Right lobe of liver (tissue), 6 donors: ENCODE measurements around the gene DSCAM. TPM values are rescaled to one million over a fixed set of nuclear protein-coding genes. Genes with fewer than 3 reads are reported as not detected.

Source experiments
- ATAC-seq, 4 donors: fragments of 200-7000 bp; cut with Tn5 transposase; one replicate each; pipeline ENCODE4 v1.9.1; 2020; ENCODE audit warnings: mild to moderate bottlenecking in 4 of 4, moderate library complexity in 4 of 4
- DNase-seq, 3 donors: peaks; one replicate each; pipeline ENCODE4 v3.0.0-alpha.2; 2020
- H3K27ac ChIP-seq, 3 donors: fragments of 200-600 bp; one replicate each; pipeline ENCODE4 v1.8.0; 2022
- H3K27me3 ChIP-seq, 2 donors: fragments of 200-600 bp; one replicate each; pipeline ENCODE4 v1.8.0; 2022
- H3K36me3 ChIP-seq, 4 donors: fragments of 200-600 bp; sonication (generic) in 1 of 4; one replicate each; pipeline versions ENCODE4 v1.5.1 to v1.8.0; 2017 to 2022; ENCODE audit warnings: control low read depth in 1 of 4
- H3K4me1 ChIP-seq, 4 donors: fragments of 200-600 bp; sonication (generic) in 1 of 4; one replicate each; pipeline versions ENCODE4 v1.5.1 to v1.8.0; 2017 to 2022; ENCODE audit warnings: control low read depth in 1 of 4
- H3K4me3 ChIP-seq, 3 donors: fragments of 200-600 bp; one replicate each; pipeline ENCODE4 v1.8.0; 2022
- H3K9me3 ChIP-seq, 4 donors: fragments of 200-600 bp; sonication (generic) in 1 of 4; one replicate each; pipeline versions ENCODE4 v1.5.1 to v1.8.0; 2017 to 2022; ENCODE audit warnings: control low read depth in 1 of 4
- POLR2A ChIP-seq: fragments of 450-650 bp; IDR thresholded peaks from one replicate; pipeline ENCODE4 v1.6.1; 2017; ENCODE audit warnings: antibody characterized with exemption, mild to moderate bottlenecking
- WGBS: methylation state at CpG from one replicate; pipeline ENCODE4 v1.1.6; 2018; ENCODE audit warnings: low coverage, low lambda C conversion rate; ENCODE audit not compliant: insufficient coverage; ENCODE audit errors: missing lambda C conversion rate; 5-methylcytosine and 5-hydroxymethylcytosine counted together
- intact Hi-C, 2 donors: fragments of 100-400 bp; cut with DNase I; formaldehyde crosslinking; loops; one replicate each; pipeline versions ENCODE4 v1.11.2 to v1.14.1; 2022
- total RNA-seq, 6 experiments: library from RNA; depleted of rRNA in 2 of 6; stranded (reverse); fragments of >200 nt in 2 of 6; fragmentation: NEBNext Ultra II Directional in 3 of 6; extraction: Animal tissue kit (Norgen Biotek cat#: 25700) in 3 of 6; gene quantifications; one replicate each; pipeline versions ENCODE4 v1.1.0 to v1.2.4, GENCODE V29; 2016 to 2023
- TF ChIP-seq, protein P1 (sequence below), 4 donors: fragments of 200-600 bp in 3 of 4; fragments of 450-650 bp in 1 of 4; IDR thresholded peaks; one replicate each; pipeline versions ENCODE4 v1.5.1 to v1.8.0; 2016 to 2022; ENCODE audit warnings: antibody characterized with exemption in 4 of 4, mild to moderate bottlenecking in 2 of 4
- donor health status: DM: no; HTN: yes; CAD: no.
- donor health status: DM: no; HTN: no; CAD: no.
- donor health status: DM: no; HTN: no; CAD: no.
- donor health status: DM: no; HTN: yes; CAD: no.
- donor health status: DM: no; HTN: yes; CAD: no.

The DSCAM gene
- total RNA-seq, 6 experiments from 2014 or later = 0.04 to 0.16 (median 0.06) TPM; not detected in 2

DNA sequence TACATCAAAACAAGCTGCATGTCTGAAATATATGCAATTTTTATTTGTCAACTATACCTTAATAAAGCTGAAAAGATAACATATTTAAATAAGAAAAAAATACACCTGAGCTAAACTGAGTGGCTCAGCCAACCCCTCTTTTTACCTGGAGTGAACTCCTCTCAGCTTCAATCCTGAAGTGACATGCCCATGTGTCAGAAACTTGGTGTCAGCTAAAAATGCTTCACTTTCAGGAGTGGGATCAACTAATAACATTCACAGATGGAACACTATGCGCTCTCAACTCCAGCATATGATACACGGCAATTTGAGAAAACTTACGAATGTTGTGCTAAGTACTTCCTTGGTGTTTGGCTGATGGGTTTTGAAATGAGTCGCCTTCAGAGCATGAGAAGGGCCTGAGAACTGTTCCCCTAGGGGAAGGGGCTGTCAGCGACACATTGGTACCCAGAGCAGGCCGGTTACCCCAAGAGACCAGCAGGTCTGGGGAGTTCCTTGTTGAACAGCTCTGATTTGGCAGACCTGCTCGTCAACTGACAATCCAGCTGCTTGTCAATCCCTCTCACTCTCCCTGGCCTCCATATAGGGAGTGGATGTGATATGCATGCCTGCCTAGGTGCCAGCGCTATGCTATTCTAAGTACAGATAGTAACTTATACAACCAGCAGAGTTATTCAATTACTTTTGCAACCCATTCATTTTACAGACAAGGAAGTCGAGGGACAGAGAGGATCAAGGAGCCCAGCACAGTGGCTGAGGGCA is 712.0 kb downstream of the DSCAM start:
- H3K36me3 ChIP-seq = no peaks in the 10 kb centered on the region
- 55% methylated on average over 6 of the region's 9 CpGs for WGBS
- H3K27me3 ChIP-seq = no peaks in the 10 kb centered on the region
- TF ChIP-seq, protein P1, sequence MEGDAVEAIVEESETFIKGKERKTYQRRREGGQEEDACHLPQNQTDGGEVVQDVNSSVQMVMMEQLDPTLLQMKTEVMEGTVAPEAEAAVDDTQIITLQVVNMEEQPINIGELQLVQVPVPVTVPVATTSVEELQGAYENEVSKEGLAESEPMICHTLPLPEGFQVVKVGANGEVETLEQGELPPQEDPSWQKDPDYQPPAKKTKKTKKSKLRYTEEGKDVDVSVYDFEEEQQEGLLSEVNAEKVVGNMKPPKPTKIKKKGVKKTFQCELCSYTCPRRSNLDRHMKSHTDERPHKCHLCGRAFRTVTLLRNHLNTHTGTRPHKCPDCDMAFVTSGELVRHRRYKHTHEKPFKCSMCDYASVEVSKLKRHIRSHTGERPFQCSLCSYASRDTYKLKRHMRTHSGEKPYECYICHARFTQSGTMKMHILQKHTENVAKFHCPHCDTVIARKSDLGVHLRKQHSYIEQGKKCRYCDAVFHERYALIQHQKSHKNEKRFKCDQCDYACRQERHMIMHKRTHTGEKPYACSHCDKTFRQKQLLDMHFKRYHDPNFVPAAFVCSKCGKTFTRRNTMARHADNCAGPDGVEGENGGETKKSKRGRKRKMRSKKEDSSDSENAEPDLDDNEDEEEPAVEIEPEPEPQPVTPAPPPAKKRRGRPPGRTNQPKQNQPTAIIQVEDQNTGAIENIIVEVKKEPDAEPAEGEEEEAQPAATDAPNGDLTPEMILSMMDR (IDR thresholded peaks at IDR 0.05) = no peak
- no peak for TF ChIP-seq POLR2A
- DNase-seq = no peak
- ATAC-seq = no peak
- no peaks in the 10 kb centered on the region for H3K4me1 ChIP-seq
- intact Hi-C loops = no loop called here
- H3K4me3 ChIP-seq = no peak overlapping the region
- H3K27ac ChIP-seq = no peak overlapping the region
- no peaks in the 10 kb centered on the region for H3K9me3 ChIP-seq

DNA sequence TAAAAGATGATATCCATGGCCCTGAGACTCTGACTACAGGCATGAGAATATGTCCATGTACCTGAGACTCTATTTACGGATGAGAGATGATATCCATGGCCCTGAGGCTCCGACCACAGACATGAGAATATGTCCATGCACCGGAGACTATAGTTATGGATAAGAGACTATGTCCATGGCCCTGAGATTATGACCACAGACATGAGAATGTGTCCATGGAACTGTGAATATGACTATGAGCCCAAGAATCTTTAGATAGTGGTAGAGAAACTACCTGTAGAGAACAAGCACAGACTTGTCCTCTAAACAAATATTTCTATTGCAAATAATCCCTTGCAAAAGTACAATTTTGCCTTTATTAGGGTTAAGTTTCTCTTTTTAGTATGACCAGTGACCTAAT is 716.5 kb downstream of the DSCAM start:
- Histone ChIP-seq H3K4me3 (no peak overlapping the region), H3K27me3 (no peaks in the 10 kb centered on the region), H3K27ac (no peak overlapping the region), H3K9me3 (no peaks in the 10 kb centered on the region), H3K4me1 (no peaks in the 10 kb centered on the region), H3K36me3 (no peaks in the 10 kb centered on the region)
- ATAC-seq (no peak), DNase-seq (no peak)
- intact Hi-C loops = no loop called here
- 66% methylated on average over 3 of the region's 3 CpGs for WGBS
- TF ChIP-seq POLR2A = no peak

DNA sequence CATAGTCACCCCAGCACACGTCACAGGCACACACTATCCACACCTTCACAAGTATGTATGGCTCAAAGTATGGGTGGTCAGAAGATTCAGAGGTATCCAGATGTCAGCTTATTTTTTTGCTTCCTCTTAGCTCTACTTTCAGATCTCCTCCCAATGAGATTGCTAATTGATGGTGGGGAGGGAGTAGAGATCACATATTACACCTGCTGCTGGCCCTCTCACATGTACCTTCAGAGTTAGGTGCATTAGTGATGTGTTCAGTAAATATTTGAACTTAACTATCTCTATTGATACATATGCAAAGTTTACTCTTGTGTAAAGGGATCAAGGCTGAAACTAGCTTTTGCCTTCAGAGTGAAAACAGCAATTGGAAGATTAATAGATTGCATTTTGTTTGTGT is 717.1 kb downstream of the DSCAM start:
- no peak overlapping the region for H3K27ac ChIP-seq
- no peaks in the 10 kb centered on the region for H3K9me3 ChIP-seq
- TF ChIP-seq, protein P1 (IDR thresholded peaks at IDR 0.05) = no peak
- TF ChIP-seq POLR2A = no peak
- no peaks in the 10 kb centered on the region for H3K27me3 ChIP-seq
- H3K4me1 ChIP-seq = no peaks in the 10 kb centered on the region
- DNase-seq (no peak), ATAC-seq (no peak)
- intact Hi-C loops = no loop called here
- H3K36me3 ChIP-seq = no peaks in the 10 kb centered on the region
- H3K4me3 ChIP-seq = no peak overlapping the region
- 43% methylated on average over 1 of the region's 1 CpG for WGBS

DNA sequence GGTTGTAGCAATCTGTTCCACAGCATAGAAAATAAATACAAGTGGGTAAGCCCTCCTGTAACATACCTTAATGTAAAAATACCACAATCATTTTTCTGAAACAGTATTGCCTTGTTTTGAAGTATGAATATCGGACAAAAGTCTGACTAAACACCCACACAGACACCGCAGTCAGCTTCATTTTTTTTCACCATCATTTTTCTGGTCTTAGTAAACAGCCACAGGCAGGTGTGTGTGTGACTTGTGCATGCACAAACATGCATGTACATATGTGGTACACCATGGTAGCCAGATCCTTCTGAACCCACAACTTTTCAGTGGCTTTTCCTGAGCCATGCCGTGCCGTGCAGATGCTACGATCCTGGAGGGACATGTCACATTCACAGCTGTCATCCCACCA is 718.1 kb downstream of the DSCAM start:
- Histone ChIP-seq H3K9me3 (no peaks in the 10 kb centered on the region), H3K4me1 (no peaks in the 10 kb centered on the region), H3K27ac (no peak overlapping the region), H3K4me3 (no peak overlapping the region), H3K36me3 (no peaks in the 10 kb centered on the region), H3K27me3 (no peaks in the 10 kb centered on the region)
- DNase-seq = no peak
- TF ChIP-seq, protein P1 (IDR thresholded peaks at IDR 0.05) = no peak
- no peak for TF ChIP-seq POLR2A
- WGBS = 64% methylated on average over 4 of the region's 5 CpGs
- intact Hi-C loops = no loop called here
- ATAC-seq = no peak

DNA sequence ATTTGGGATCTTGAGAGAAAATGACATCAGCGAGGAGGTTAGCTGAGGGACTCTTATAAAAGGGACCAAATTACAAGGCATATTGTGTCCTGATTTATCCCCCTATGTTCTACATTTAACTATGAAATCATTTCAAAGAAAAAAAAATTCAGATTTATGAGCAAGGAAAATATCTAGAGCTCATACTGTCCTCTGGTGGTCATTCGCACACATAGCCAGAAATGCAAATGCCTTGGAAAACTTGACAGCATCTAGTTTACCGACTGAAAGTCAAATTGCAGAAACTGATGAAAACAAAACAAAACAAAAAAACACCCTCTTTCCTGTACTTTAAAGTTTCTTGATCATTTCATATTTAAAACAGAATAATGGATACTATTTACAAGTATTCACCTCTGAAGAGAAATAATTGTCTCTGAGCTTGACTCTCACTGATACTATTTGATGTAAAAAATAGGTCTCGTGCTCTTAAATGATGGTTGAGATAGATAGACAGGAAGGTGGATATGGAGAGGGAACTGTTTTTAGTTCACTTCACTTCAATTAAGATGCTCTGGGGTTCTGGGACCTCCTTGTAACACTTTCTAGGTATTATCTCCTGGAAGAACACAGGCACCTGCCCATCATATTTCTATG is 725.9 kb downstream of the DSCAM start:
- Histone ChIP-seq H3K36me3 (no peaks in the 10 kb centered on the region), H3K4me1 (no peaks in the 10 kb centered on the region), H3K9me3 (no peaks in the 10 kb centered on the region), H3K27me3 (no peaks in the 10 kb centered on the region), H3K27ac (no peak overlapping the region), H3K4me3 (no peak overlapping the region)
- intact Hi-C loops = no loop called here
- WGBS = 16% methylated on average over 4 of the region's 4 CpGs
- ATAC-seq (no peak), DNase-seq (no peak)
- no peak for TF ChIP-seq POLR2A
- TF ChIP-seq, protein P1 (IDR thresholded peaks at IDR 0.05) = peak; percentile 48 to 71 (median 60)
